BLaER1 (cell line): ENCODE data around the gene ZFPM1.

Source experiments
- H3K27ac ChIP-seq: shearing (Covaris generic); formaldehyde crosslinking; 2 replicates; pipeline ENCODE4 v1.8.1; 2022
- H3K27me3 ChIP-seq: shearing (Covaris generic); formaldehyde crosslinking; 2 replicates; pipeline ENCODE4 v1.8.1; 2022
- H3K36me3 ChIP-seq: shearing (Covaris generic); formaldehyde crosslinking; 2 replicates; pipeline ENCODE4 v1.8.1; 2022
- H3K4me1 ChIP-seq: shearing (Covaris generic); formaldehyde crosslinking; 2 replicates; pipeline ENCODE4 v1.8.1; 2022
- H3K4me2 ChIP-seq: shearing (Covaris generic); formaldehyde crosslinking; 2 replicates; pipeline ENCODE4 v1.8.1; 2022
- H3K4me3 ChIP-seq: shearing (Covaris generic); formaldehyde crosslinking; 2 replicates; pipeline ENCODE4 v1.8.1; 2022
- H3K9ac ChIP-seq: shearing (Covaris generic); formaldehyde crosslinking; 2 replicates; pipeline ENCODE4 v1.8.1; 2022
- H3K9me3 ChIP-seq: shearing (Covaris generic); formaldehyde crosslinking; 2 replicates; pipeline ENCODE4 v1.8.1; 2022
- H4K20me1 ChIP-seq: shearing (Covaris generic); formaldehyde crosslinking; 2 replicates; pipeline ENCODE4 v1.8.1; 2022
- Cebpa-rat ChIP-seq: shearing (Covaris generic); IDR thresholded peaks from 2 replicates; pipeline ENCODE4 v1.8.1; 2022

Gene ZFPM1

DNA sequence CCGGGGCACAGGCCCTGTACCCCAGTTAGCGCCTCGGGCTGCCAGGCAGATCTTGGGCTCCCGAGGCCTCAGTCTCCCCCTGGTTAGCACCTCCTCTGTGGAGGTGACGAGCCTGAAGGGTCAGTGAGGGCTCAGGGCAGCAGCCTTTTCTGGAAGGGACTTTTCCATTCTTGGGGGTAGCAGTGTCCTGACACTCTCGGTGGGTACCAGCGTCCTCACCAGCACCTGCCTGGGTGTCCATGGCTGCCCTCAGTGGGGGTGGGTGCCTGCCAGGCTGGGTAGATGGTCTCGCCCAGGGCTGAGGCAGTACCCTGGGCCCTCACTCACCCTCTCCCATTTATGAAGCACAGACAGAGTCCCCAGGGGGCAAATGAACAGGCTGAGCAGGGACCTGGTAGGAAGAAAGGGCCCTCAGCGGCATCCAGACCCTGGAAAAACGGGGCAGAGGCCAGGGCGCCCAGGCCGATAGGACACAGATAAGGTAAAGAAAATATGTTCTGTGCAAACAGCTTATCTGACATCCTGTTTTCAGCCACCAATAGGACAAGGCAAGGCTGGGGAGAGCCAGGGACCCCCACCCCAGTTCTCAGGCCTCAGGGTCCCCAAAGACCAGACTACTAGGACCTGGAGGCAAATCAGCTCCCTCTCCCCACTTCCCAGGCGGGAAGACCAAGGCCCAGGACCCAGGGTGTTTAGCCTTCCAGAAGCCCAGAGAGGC is 50.9 kb downstream of the ZFPM1 start:
- no peak for TF ChIP-seq Cebpa-rat
- H3K27ac ChIP-seq: peak overlapping the region; percentile 75
- no peaks in the 10 kb centered on the region for H3K9me3 ChIP-seq
- H3K4me2 ChIP-seq: peak overlapping the region; percentile 75
- peaks cover 24% of the 10 kb centered on the region; the same call in 1 of the 2 replicates for H3K36me3 ChIP-seq
- H3K27me3 ChIP-seq: no peaks in the 10 kb centered on the region
- H4K20me1 ChIP-seq: peaks cover 68% of the 10 kb centered on the region
- H3K4me1 ChIP-seq: peaks cover 82% of the 10 kb centered on the region
- peak overlapping the region; percentile 55 for H3K9ac ChIP-seq
- no peak overlapping the region for H3K4me3 ChIP-seq

DNA sequence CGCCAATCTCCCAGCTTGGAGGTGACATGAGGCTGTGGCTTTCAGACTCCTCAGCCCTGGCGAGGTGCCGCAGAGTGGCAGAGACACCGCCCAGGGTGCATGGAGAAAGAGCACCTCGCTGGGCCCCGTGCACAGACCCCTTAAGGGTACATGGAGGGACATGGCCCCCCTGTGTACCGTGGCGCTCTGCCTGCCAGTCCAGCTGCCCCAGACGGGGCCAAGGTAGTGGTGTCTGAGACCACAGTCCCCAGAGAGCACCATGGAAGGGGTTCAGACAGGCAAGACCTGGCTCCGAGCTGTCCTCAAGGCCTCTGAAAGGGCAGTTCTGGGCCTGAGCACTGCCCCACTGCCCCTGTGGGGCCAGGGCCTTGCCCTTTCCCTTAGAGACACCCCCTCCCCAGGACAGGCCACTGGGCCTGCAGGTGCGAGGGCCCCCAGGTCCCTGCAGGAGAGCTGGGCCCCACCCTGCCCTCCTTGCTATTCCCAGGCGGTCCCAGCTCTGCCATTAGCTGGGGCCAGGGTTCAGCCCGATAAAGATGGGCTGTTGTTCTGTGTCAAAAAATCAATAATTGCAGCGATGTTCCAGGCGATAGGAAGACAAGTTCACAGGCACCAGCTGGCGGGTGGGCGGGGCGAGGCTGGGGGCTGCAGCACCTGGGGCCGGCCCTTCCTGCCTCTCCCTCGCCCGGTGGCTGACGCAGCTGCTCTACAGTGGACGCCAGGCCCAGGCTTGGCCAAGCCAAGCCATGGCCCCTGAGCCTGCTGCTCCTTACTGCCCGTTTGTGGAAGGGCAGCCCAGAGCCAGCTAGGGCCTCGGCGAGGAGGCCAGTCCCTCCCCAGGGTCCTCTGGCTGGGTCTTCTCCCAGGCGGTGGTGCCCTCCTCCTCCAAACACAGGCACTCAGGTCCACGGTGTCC is 51.7 kb downstream of the ZFPM1 start:
- Histone ChIP-seq H3K9me3 (no peaks in the 10 kb centered on the region), H3K36me3 (peaks cover 29% of the 10 kb centered on the region; the same call in 1 of the 2 replicates), H3K4me3 (no peak overlapping the region), H3K4me1 (peaks cover 79% of the 10 kb centered on the region), H4K20me1 (peaks cover 70% of the 10 kb centered on the region), H3K4me2 (peak overlapping the region; percentile 75), H3K9ac (peak overlapping the region; percentile 55), H3K27me3 (no peaks in the 10 kb centered on the region), H3K27ac (peak overlapping the region; percentile 75)
- TF ChIP-seq Cebpa-rat: no peak

DNA sequence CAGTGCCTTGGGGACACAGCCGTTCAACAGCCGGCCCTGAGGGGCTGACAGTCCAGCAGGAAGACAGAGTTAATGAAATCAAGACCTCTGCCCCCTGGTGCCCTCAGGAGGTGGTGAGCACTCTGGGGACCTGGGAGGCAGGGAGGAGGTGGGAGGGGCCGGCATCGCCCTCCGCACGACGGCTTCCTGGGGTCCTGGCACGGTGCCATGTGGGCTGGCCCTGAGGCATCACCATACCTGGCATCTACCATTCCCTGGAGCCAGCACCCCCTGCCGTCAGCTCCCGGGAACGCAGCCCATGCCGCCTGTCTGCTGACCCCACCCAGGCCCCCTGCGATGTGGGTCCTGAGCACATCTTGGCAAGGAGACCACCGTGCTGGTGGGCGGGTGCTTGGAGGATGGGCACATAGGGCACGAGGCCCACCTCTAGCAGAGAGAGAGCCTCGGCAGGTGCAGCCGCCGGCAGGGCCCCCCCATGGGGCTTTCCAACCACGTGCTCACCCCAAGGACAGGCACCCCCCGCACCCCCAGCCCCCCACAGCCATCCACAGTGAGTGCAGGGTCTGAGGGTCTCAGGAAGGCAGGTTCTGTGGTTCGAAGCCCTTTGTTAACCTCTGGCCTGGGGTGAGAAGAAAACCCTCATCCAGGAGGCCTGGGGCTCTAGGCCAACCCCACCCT is 52.5 kb downstream of the ZFPM1 start:
- no peak overlapping the region for H3K9ac ChIP-seq
- no peaks in the 10 kb centered on the region for H3K27me3 ChIP-seq
- peak overlapping the region; percentile 75; the same call in 1 of the 2 replicates for H3K27ac ChIP-seq
- H3K4me1 ChIP-seq: peaks cover 72% of the 10 kb centered on the region
- peaks cover 29% of the 10 kb centered on the region; the same call in 1 of the 2 replicates for H3K36me3 ChIP-seq
- no peaks in the 10 kb centered on the region for H3K9me3 ChIP-seq
- H3K4me3 ChIP-seq: no peak overlapping the region
- H3K4me2 ChIP-seq: peak overlapping the region; percentile 75
- TF ChIP-seq Cebpa-rat: no peak
- peaks cover 74% of the 10 kb centered on the region for H4K20me1 ChIP-seq

DNA sequence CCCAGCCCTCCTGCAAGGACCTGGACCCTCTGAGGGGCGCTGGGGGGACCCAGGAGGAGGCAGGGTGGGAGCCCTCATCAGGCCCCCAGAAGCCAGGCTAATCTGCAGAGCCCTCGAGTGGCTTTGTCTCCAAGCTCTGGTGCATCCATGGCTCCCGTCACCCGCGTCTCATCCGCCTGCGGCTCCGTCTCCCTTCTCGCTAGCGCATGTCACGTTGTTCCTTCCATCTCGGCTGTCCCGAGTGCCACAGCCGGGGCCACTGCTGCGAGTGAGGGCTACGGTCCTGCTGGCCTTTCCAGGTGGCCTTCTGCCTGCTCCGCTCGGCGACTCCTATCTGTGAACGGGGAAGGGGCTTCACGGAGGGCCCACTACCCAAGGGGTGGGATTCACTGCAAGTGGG is 53.6 kb downstream of the ZFPM1 start:
- no peak for TF ChIP-seq Cebpa-rat
- H3K27ac ChIP-seq: no peak overlapping the region
- no peak overlapping the region for H3K9ac ChIP-seq
- no peak overlapping the region for H3K4me3 ChIP-seq
- peaks cover 68% of the 10 kb centered on the region for H3K4me1 ChIP-seq
- H3K36me3 ChIP-seq: peaks cover 29% of the 10 kb centered on the region; the same call in 1 of the 2 replicates
- H3K4me2 ChIP-seq: no peak overlapping the region; the same call in 1 of the 2 replicates
- no peaks in the 10 kb centered on the region for H3K9me3 ChIP-seq
- H3K27me3 ChIP-seq: no peaks in the 10 kb centered on the region
- H4K20me1 ChIP-seq: peaks cover 74% of the 10 kb centered on the region

GRCh38 chr16:88507231-88507743 is 54.2 kb downstream of the ZFPM1 start:
- peaks cover 67% of the 10 kb centered on the region for H3K4me1 ChIP-seq
- H3K9me3 ChIP-seq: no peaks in the 10 kb centered on the region
- 0 out of 2 replicates have a peak overlapping the region, but pooled peaks have one; percentile 26 for H3K27ac ChIP-seq
- peaks cover 29% of the 10 kb centered on the region; the same call in 1 of the 2 replicates for H3K36me3 ChIP-seq
- H4K20me1 ChIP-seq: peaks cover 76% of the 10 kb centered on the region
- no peak overlapping the region for H3K4me3 ChIP-seq
- H3K9ac ChIP-seq: no peak overlapping the region
- TF ChIP-seq Cebpa-rat: no peak
- no peaks in the 10 kb centered on the region for H3K27me3 ChIP-seq
- peak overlapping the region; percentile 17 for H3K4me2 ChIP-seq

DNA sequence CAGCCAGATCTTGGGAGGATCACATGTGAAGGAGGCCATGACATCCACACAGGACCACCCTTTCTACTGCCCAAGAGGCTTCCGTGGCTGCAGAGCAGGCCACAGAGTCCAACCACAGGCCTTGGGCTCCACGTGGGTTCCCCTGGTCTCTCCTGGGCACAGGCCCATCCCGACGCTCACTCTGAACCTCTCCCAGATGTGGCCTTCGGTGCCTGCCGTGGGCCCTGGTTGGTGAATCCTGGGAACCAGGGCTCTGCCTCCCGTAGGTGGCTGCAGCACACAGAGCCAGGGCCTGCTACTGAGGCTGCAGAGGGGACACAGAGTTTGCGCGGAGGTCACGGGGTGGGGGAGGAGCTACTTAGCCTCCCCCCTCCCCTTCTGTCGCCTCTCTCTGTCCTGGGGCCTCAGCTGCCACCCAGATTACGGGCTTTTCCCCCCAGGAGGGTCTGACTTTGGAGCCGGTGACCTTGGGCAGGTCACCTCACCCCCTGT is 55.3 kb downstream of the ZFPM1 start:
- no peak overlapping the region for H3K4me2 ChIP-seq
- H3K27ac ChIP-seq: no peak overlapping the region
- H3K36me3 ChIP-seq: peaks cover 39% of the 10 kb centered on the region
- peaks cover 82% of the 10 kb centered on the region for H4K20me1 ChIP-seq
- no peak for TF ChIP-seq Cebpa-rat
- peaks cover 55% of the 10 kb centered on the region for H3K4me1 ChIP-seq
- no peaks in the 10 kb centered on the region for H3K27me3 ChIP-seq
- no peaks in the 10 kb centered on the region for H3K9me3 ChIP-seq
- H3K9ac ChIP-seq: no peak overlapping the region
- H3K4me3 ChIP-seq: no peak overlapping the region

GRCh38 chr16:88508868-88509748 is 56.0 kb downstream of the ZFPM1 start:
- H3K27me3 ChIP-seq: no peaks in the 10 kb centered on the region
- TF ChIP-seq Cebpa-rat: no peak
- 0 out of 2 replicates have a peak overlapping the region, but pooled peaks have one; percentile 9 for H3K27ac ChIP-seq
- no peak overlapping the region for H3K4me3 ChIP-seq
- H3K9me3 ChIP-seq: no peaks in the 10 kb centered on the region
- H3K36me3 ChIP-seq: peaks cover 40% of the 10 kb centered on the region
- H4K20me1 ChIP-seq: peaks cover 77% of the 10 kb centered on the region
- no peak overlapping the region for H3K4me2 ChIP-seq
- no peak overlapping the region for H3K9ac ChIP-seq
- peaks cover 49% of the 10 kb centered on the region for H3K4me1 ChIP-seq

- H3K4me3 ChIP-seq: no peak overlapping the region
- H3K4me1 ChIP-seq: peaks cover 43% of the 10 kb centered on the region
- no peaks in the 10 kb centered on the region for H3K27me3 ChIP-seq
- H3K36me3 ChIP-seq: peaks cover 43% of the 10 kb centered on the region
- no peaks in the 10 kb centered on the region for H3K9me3 ChIP-seq
- TF ChIP-seq Cebpa-rat: no peak
- no peak overlapping the region for H3K4me2 ChIP-seq
- H3K9ac ChIP-seq: no peak overlapping the region
- H3K27ac ChIP-seq: 0 out of 2 replicates have a peak overlapping the region, but pooled peaks have one; percentile 9
- peaks cover 71% of the 10 kb centered on the region for H4K20me1 ChIP-seq
Observed at GRCh38 chr16:88509749-88510069, 56.6 kb downstream of the ZFPM1 start.
